ENCODE results near the gene TRPM5. TPM values are rescaled to one million over a fixed set of nuclear protein-coding genes. Genes with fewer than 3 reads are reported as not detected.

The TRPM5 gene
- total and polyA plus RNA-seq, 2 of the 8 experiments (the other 6 are each of a cell fraction or from before 2014, with no cell fraction given), result 0.02 TPM; not detected in 1

GRCh38 chr11:2409611-2410468, 34.5 kb downstream of the TRPM5 start:
- H4K91ac ChIP-seq (replicated peaks; ENCODE audit: insufficient read length, low read length), result no peak overlapping the region
- no peak overlapping the region for H3K4me2 ChIP-seq (ENCODE audit: insufficient read depth in 1 of 2, low read depth in 2 of 2, low read length in 2 of 2)
- no peak overlapping the region for H3K14ac ChIP-seq (ENCODE audit: insufficient read length)
- FAIRE-seq, result no peak
- H3K79me1 ChIP-seq (ENCODE audit: low read depth, low read length), result no peaks in the 10 kb centered on the region
- H2BK120ac ChIP-seq (replicated peaks; ENCODE audit: low read depth, low read length), result no peak overlapping the region
- no peaks in the 10 kb centered on the region for H3K4me1 ChIP-seq (replicated peaks in 1 of 4; ENCODE audit: control insufficient read depth in 3 of 4, insufficient read depth in 4 of 4, low read length in 3 of 4)
- no peaks in the 10 kb centered on the region for H3K23me2 ChIP-seq (ENCODE audit: low read depth, low read length)
- H2BK12ac ChIP-seq (ENCODE audit: low read depth, low read length), result no peak overlapping the region
- no peak overlapping the region for H3K9ac ChIP-seq (replicated peaks in 1 of 4; ENCODE audit: extremely low read depth in 1 of 4, low read depth in 3 of 4, low read length in 3 of 4)
- H3K9me3 ChIP-seq (ENCODE audit: insufficient read depth in 2 of 2, low read depth in 1 of 2, low read length in 1 of 2), result no peaks in the 10 kb centered on the region
- no peaks in the 10 kb centered on the region; a peak in 1 of 7 replicates for H3K27me3 ChIP-seq (replicated peaks in 1 of 4; ENCODE audit: control insufficient read depth in 3 of 4, extremely low read depth in 1 of 4, insufficient read depth in 3 of 4, low read length in 3 of 4)
- H2BK20ac ChIP-seq (ENCODE audit: low read length), result no peak overlapping the region
- no peaks in the 10 kb centered on the region for H3K79me2 ChIP-seq (ENCODE audit: control insufficient read depth in 1 of 2, insufficient read depth in 2 of 2, low read length in 2 of 2)
- WGBS, 2 experiments (ENCODE audit: extremely low coverage in 1 of 2, insufficient coverage in 1 of 2, insufficient read length in 1 of 2, insufficient replicate concordance in 2 of 2, low coverage in 1 of 2, low lambda C conversion rate in 2 of 2, missing lambda C conversion rate in 1 of 2), result 92% methylated on average over 41 of the region's 42 CpGs; no CpG with 5 or more reads in 1 of the 2 experiments
- TF ChIP-seq RXRA (IDR thresholded peaks at IDR 0.05; ENCODE audit: insufficient read depth, low read depth, low read length) (no peak), POLR2AphosphoS5 (IDR thresholded peaks at IDR 0.05; ENCODE audit: low read depth, low read length) (no peak), TBP (IDR thresholded peaks at IDR 0.05; ENCODE audit: low read depth, low read length) (no peak), CBX5 (IDR thresholded peaks at IDR 0.05; ENCODE audit: low read depth, low read length) (no peak), GABPA (IDR thresholded peaks at IDR 0.05; ENCODE audit: borderline replicate concordance, insufficient read depth, low read length) (no peak), CTCF (IDR thresholded peaks at IDR 0.05; ENCODE audit: control extremely low read depth in 1 of 3, insufficient read depth in 1 of 3, low read depth in 1 of 3, low read length in 3 of 3) (no peak), KDM5A (IDR thresholded peaks at IDR 0.05; ENCODE audit: low read length) (no peak), NRF1 (IDR thresholded peaks at IDR 0.05; ENCODE audit: low read depth, low read length) (no peak), TAF1 (IDR thresholded peaks at IDR 0.05; ENCODE audit: low read depth, low read length) (no peak)
- no peak overlapping the region for H3K56ac ChIP-seq (replicated peaks; ENCODE audit: insufficient read length, low read depth, low read length)
- no peak overlapping the region for H3K27ac ChIP-seq (ENCODE audit: low read depth, low read length)
- no peaks in the 10 kb centered on the region for H3K36me3 ChIP-seq (ENCODE audit: control insufficient read depth in 2 of 4, insufficient read depth in 4 of 4, low read length in 3 of 4)
- H2BK15ac ChIP-seq (ENCODE audit: low read length), result no peak overlapping the region
- no peak overlapping the region for H3K18ac ChIP-seq (ENCODE audit: extremely low read depth, low read length)
- POLR2A ChIA-PET (ENCODE audit: partially characterized antibody), result interaction anchor here (1.0 to 3.8 kb wide), 2 partner anchors 9 to 33 kb away, joined by 5 to 18 read pairs; partner anchors contain the start of genes CD81 and TSSC4
- H2AFZ ChIP-seq (ENCODE audit: low read length), result no peak overlapping the region
- DNase-seq (ENCODE audit: low read depth in 1 of 2, low spot score in 2 of 2), result no peak
- no peak overlapping the region for H3K4ac ChIP-seq (replicated peaks; ENCODE audit: insufficient read length, low read depth, low read length)
- peak overlapping the region; percentile 51; the same call in 1 of the 2 replicates for H4K8ac ChIP-seq (ENCODE audit: extremely low read depth, insufficient read depth, low read length)
- H3K4me3 ChIP-seq (ENCODE audit: extremely low read depth in 1 of 4, insufficient read depth in 2 of 4, low read depth in 3 of 4, low read length in 4 of 4), result no peak overlapping the region
- no peak overlapping the region for H2AK5ac ChIP-seq (ENCODE audit: low read depth, low read length)
- no peak overlapping the region for H3K23ac ChIP-seq (ENCODE audit: insufficient read length)
- H4K20me1 ChIP-seq (replicated peaks in 1 of 2; ENCODE audit: control insufficient read depth in 1 of 2, insufficient read depth in 2 of 2, low read length in 2 of 2), result peaks cover 0 to 3% of the 10 kb centered on the region in 2 experiments
- H2BK5ac ChIP-seq (ENCODE audit: low read depth, low read length), result no peak overlapping the region
- CTCF ChIA-PET (ENCODE audit: partially characterized antibody), result interaction anchor here (0.7 to 14.1 kb wide), 7 partner anchors 9 to 239 kb away, joined by 3 to 196 read pairs (median 6); partner anchors contain the start of gene TSSC4
- H4K5ac ChIP-seq (ENCODE audit: insufficient read length, low read depth, low read length), result no peak overlapping the region

Data from H1 (cell line).